WERI-Rb-1 (cell line): ENCODE results near the gene MPP7.

ENCODE experiments used
- DNase-seq: peaks from one replicate; pipeline ENCODE4 v3.0.0-alpha.2; 2020
- H3K27ac ChIP-seq: fragments of 250-450 bp; sonication (Bioruptor Pico); 2 replicates; pipeline ENCODE4 v1.5.1; 2020; ENCODE audit warnings: mild to moderate bottlenecking, moderate library complexity
- H3K27me3 ChIP-seq: fragments of 250-450 bp; sonication (Bioruptor Pico); 2 replicates; pipeline ENCODE4 v1.5.1; 2021; ENCODE audit warnings: mild to moderate bottlenecking, low read depth, moderate library complexity; ENCODE audit not compliant: insufficient read depth, severe bottlenecking
- H3K36me3 ChIP-seq: fragments of 250-450 bp; sonication (Bioruptor Pico); 2 replicates; pipeline ENCODE4 v1.5.1; 2020; ENCODE audit warnings: mild to moderate bottlenecking, moderate library complexity
- H3K4me3 ChIP-seq: 2 replicates; pipeline ENCODE4 v1.5.1; 2011; ENCODE audit warnings: low read depth, mild to moderate bottlenecking, control low read depth, low read length
- H3K9me3 ChIP-seq: fragments of 250-450 bp; sonication (Bioruptor Pico); 2 replicates; pipeline ENCODE4 v1.5.1; 2021; ENCODE audit warnings: mild to moderate bottlenecking, moderate library complexity; ENCODE audit not compliant: severe bottlenecking
- TF ChIP-seq, protein P1 (sequence below): IDR thresholded peaks from 2 replicates; pipeline ENCODE4 v1.5.1; 2011; ENCODE audit warnings: low read depth, mild to moderate bottlenecking, control low read depth, inconsistent platforms, low read length

MPP7 gene

DNA sequence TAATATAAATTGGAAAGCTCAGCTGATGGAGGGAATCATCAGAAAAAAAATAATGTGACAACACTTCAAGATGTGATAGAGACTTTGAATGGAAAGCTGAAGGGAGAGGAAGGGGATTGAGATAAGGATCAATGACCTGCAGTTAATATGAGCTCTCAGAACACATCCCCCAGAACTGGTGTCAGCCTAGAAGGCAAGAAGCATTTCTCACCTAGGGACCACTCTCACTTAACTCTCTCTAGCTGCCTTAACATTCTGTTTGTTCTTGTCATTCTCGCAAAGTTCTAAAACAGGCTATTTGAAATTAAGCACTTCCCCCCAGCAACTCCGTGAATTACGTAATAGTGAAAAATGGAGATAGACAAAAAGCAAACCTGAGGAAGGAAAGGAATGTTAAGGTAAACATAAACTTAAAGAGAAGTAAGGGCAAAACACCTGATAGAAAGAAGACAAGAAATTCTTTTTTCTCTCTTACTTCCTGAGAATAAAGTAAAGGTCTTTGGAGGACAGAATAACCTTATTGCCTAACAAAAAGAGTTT is 1.2 kb upstream of the MPP7 start:
- TF ChIP-seq, protein P1, sequence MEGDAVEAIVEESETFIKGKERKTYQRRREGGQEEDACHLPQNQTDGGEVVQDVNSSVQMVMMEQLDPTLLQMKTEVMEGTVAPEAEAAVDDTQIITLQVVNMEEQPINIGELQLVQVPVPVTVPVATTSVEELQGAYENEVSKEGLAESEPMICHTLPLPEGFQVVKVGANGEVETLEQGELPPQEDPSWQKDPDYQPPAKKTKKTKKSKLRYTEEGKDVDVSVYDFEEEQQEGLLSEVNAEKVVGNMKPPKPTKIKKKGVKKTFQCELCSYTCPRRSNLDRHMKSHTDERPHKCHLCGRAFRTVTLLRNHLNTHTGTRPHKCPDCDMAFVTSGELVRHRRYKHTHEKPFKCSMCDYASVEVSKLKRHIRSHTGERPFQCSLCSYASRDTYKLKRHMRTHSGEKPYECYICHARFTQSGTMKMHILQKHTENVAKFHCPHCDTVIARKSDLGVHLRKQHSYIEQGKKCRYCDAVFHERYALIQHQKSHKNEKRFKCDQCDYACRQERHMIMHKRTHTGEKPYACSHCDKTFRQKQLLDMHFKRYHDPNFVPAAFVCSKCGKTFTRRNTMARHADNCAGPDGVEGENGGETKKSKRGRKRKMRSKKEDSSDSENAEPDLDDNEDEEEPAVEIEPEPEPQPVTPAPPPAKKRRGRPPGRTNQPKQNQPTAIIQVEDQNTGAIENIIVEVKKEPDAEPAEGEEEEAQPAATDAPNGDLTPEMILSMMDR, result no peak
- Histone ChIP-seq H3K27me3 (no peaks in the 10 kb centered on the region), H3K4me3 (no peak overlapping the region), H3K9me3 (no peaks in the 10 kb centered on the region), H3K36me3 (no peaks in the 10 kb centered on the region), H3K27ac (no peak overlapping the region)
- DNase-seq, result no peak

DNA sequence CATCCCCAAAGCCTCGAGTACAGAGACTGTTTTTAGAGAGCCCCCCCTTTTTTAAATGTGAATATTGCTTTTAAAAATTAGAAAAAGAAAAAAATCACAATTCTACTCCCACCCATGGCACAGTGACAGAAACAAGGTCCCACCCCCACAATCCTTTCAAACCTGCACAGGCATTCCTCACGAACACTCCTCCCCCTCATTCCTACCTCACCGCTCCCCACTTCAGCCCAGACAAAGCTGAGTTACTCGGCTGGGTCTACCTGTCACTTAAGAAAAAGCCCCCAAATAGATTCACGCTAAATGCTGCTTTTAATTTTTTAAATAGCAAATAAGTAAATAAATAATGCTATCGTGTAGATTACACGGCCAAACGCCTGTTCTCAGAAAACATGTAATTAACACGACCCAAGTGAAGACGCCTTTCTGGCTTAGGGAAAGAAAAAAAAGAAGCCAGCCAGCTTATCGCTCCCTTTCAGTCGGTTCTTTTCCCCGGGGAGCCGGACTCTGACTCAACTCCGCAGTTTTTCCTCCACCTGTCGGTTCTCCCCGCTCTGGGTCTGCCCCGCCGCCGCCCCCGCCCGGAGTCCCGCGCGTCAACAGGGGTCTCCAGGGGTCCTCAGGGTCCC is 739 bp downstream of the MPP7 start:
- no peak for DNase-seq
- TF ChIP-seq, protein P1, result no peak
- Histone ChIP-seq H3K27me3 (no peaks in the 10 kb centered on the region), H3K4me3 (peak overlapping the region; percentile 66), H3K36me3 (no peaks in the 10 kb centered on the region), H3K9me3 (no peaks in the 10 kb centered on the region), H3K27ac (no peak overlapping the region; the same call in 1 of the 2 replicates)

DNA sequence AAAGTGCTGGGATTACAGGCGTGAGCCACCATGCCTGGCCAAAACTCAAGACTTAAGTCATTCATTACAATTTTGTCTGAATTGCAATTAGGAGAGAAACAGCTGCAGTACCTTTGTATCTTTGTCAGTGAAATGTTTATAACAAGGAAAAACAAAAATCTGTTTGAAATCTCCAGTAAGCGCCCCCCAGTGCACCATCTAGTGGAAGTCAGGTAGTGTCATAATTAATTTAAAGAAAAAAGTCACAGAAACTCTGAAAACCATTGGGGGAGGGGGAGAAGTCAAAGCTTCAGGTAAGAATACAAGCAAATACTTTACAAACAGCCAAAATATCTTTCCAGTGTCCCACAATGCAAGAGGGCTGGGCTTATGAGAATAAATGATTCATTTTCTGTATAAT is 2.8 kb downstream of the MPP7 start:
- DNase-seq, result no peak
- Histone ChIP-seq H3K27me3 (no peaks in the 10 kb centered on the region), H3K9me3 (no peaks in the 10 kb centered on the region), H3K4me3 (no peak overlapping the region), H3K36me3 (no peaks in the 10 kb centered on the region), H3K27ac (no peak overlapping the region)
- TF ChIP-seq, protein P1, result no peak

DNA sequence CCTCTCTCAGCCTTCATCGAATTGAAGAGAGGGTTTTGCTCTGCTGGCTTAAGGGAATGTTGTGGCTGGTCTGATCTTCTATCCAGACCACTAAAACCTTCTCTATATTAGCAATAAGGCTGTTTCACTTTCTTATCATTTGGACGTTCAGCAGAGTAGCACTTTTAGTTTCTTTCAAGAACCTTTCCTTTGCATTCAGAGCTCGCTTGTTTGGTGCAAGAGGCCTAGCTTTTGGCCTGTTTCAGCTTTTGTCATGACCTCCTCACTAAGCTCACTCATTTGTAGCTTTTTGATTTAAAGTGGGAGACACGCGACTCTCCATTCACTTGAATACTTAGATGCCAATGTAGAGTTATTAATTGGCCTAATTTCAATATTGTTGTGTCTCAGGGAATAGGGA is 3.9 kb downstream of the MPP7 start:
- H3K4me3 ChIP-seq, result no peak overlapping the region
- H3K27me3 ChIP-seq, result no peaks in the 10 kb centered on the region
- no peak for DNase-seq
- TF ChIP-seq, protein P1, result no peak
- H3K27ac ChIP-seq, result no peak overlapping the region
- H3K9me3 ChIP-seq, result no peaks in the 10 kb centered on the region
- H3K36me3 ChIP-seq, result no peaks in the 10 kb centered on the region

DNA sequence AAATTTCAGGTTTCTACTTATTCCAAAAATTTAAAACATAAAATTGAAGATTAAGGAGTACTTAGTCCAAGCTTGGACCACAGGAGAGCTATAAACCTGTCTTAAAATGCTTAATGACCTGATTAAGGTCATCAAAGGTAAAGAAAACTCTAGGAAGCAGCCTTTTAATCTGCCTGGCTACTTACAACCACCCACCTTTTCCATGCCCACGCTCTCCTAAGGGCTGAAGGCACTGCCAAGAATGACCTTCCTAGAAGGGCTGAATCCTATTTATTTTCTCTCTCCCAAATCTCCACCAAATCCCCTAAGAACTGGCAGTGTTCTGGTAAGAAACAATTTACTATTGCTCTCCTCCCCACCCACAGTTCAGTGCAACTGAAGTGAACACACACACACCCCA is 6.8 kb downstream of the MPP7 start:
- H3K36me3 ChIP-seq, result no peaks in the 10 kb centered on the region
- TF ChIP-seq, protein P1, result no peak
- no peaks in the 10 kb centered on the region for H3K27me3 ChIP-seq
- H3K9me3 ChIP-seq, result no peaks in the 10 kb centered on the region
- no peak overlapping the region for H3K4me3 ChIP-seq
- no peak overlapping the region for H3K27ac ChIP-seq
- no peak for DNase-seq

DNA sequence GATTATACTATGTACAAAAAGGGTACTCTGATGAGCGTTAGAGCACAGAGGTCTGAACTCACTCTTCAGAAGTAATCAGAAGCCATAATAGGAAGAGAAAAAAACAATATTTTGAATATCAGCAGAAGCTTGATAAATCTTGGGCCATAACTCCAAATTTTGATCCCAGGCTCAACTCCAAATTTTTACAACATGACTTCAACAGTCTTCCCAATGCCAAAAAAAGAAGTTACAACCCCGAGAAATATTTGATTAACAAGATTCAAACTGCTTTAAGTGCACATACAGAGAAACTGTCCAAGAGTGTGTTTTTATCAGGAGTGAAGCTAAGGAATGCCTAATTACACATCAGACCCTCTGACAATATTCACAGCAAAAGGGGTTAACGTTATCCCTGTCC is 7.5 kb downstream of the MPP7 start:
- TF ChIP-seq, protein P1, result no peak
- Histone ChIP-seq H3K9me3 (no peaks in the 10 kb centered on the region), H3K4me3 (no peak overlapping the region), H3K27ac (no peak overlapping the region), H3K36me3 (no peaks in the 10 kb centered on the region), H3K27me3 (no peaks in the 10 kb centered on the region)
- DNase-seq, result no peak
